T47D (cell line): Measurements from ENCODE around the gene SLIT3.

ENCODE experiments used
- DNase-seq, 2 experiments: peaks; one replicate each; pipeline versions ENCODE4 v3.0.0 to v3.0.0-alpha.2; 2011 to 2012; ENCODE audit warnings: low read depth in 1 of 2, low spot score in 1 of 2
- JUND ChIP-seq: IDR thresholded peaks from 2 replicates; pipeline ENCODE4 v1.6.1; 2012; ENCODE audit warnings: low read depth
- in situ Hi-C: cut with HindIII; loops from 2 replicates; pipeline ENCODE4 v1.10.0; 2016; ENCODE audit warnings: low sequenced_read_pairs, low pct_unique_long_range_greater_than_20kb

SLIT3 gene

GRCh38 chr5:168886157-168886556 is 414.8 kb downstream of the SLIT3 start:
- no peak for TF ChIP-seq JUND
- no peak for DNase-seq
- in situ Hi-C loops: no loop called here

- TF ChIP-seq JUND: no peak
- DNase-seq: no peak
- in situ Hi-C loops: no loop called here
Observed at GRCh38 chr5:168885324-168886120, 415.4 kb downstream of the SLIT3 start.

- DNase-seq: no peak
- no peak for TF ChIP-seq JUND
- in situ Hi-C loops: no loop called here
Observed at GRCh38 chr5:168883991-168884390, 416.9 kb downstream of the SLIT3 start.

DNA sequence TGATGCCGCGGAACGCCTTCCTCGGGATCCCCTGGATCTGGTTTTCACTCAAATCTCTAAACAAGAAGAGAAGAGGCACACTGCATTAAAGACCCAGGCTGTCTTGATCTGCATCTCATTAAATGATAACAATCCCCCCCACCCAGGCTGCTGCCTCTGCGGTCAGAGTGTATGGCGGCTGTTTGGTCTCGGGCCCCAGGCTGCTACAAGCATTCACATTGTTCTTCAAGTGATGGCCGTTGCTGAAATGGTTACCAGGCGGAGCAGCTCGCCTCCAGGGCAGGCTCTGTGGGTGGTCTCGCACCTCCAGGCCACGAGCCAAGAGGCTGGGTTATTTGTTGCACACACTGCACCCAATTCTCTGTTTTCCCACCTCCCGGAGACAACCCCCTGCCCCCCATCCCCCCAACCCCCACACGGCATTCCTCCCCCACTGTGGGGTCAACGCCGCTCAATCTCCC is 417.6 kb downstream of the SLIT3 start:
- in situ Hi-C loops: no loop called here
- no peak for DNase-seq
- no peak for TF ChIP-seq JUND

- in situ Hi-C loops: no loop called here
- no peak for TF ChIP-seq JUND
- DNase-seq: no peak
Observed at GRCh38 chr5:168882283-168882682, 418.7 kb downstream of the SLIT3 start.

DNA sequence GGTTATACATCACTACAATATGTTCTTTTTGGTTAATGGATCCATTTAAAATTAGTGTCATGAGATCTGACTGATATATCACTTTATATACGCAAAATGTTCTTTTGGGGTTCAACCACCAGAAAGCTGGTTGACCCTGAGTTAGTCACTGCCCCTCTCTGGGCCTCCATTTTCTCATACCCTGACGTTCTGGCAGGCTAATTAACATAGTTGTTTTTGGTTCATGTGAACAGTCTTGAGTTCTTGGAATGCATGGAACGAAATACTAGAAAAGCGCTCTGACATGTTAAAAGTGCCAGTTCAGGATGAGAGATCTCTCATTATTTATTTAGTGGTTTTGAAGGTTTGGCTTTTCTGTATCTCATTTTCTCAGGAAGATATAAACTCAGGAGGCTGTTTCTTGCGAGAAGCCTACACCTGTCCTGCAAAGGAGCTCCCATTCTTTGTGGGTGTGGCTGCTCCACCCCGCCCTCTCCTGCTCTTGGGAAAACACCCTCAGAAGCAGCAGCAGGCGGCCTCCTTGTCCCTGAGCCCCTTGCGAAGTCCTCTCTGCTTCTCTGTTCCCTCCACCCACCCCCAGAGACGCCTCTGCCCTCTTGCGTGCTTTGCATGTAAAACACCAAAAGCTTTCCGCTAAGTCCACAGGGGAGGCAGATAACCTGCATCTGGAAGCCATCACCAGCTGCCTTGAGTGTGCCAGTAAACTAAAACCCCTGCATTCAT is 419.4 kb downstream of the SLIT3 start:
- DNase-seq: no peak
- in situ Hi-C loops: no loop called here
- no peak for TF ChIP-seq JUND

GRCh38 chr5:168879929-168880328 is 421.0 kb downstream of the SLIT3 start:
- peak in 1 of 2 experiments; percentile 47 for DNase-seq
- in situ Hi-C loops: no loop called here
- TF ChIP-seq JUND: no peak

DNA sequence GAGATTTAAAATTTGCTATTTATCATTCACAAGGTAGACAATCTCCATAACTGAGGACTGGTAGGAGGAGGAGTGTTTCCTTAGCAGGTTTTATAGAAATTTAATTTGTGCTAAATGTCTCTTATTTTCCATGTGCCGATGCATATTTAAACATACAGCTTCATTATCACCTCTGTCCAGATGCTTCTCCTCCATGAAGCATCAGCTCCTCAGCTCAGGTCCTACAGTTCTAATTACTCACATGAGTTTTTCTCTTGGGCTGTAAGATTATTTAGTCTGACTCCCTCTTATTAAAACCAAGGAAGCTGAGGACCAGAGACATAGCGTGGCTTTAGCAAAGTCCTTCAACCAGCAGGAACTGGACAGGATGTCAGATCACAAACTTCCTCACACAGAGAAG is 421.6 kb downstream of the SLIT3 start:
- in situ Hi-C loops: no loop called here
- no peak for TF ChIP-seq JUND
- no peak for DNase-seq

GRCh38 chr5:168878135-168878745 is 422.7 kb downstream of the SLIT3 start:
- DNase-seq: no peak
- no peak for TF ChIP-seq JUND
- in situ Hi-C loops: no loop called here

- no peak for TF ChIP-seq JUND
- DNase-seq: no peak
- in situ Hi-C loops: no loop called here
Observed at GRCh38 chr5:168877132-168877892, 423.6 kb downstream of the SLIT3 start.

- no peak for TF ChIP-seq JUND
- in situ Hi-C loops: no loop called here
Observed at GRCh38 chr5:168876419-168876818, 424.5 kb downstream of the SLIT3 start.

DNA sequence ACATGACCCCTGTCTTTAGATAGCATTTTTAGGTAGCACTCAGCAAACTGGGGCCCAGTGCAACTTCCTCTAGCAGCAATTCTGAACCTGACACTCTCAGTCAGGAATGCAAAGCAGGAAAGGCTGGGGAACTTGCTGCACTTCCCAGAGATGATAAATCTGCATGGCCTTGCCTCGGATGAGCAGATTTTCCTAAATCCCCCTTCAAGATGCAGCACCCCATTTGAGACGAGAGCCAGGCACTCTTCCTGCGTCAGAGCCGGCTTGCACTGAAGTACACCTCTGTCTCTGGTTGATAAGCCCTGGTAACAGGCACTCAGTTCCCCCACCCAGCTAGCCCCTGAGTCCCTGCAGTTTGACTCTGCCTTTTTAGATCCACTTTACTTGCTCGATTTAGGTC is 425.1 kb downstream of the SLIT3 start:
- in situ Hi-C loops: no loop called here
- TF ChIP-seq JUND: no peak
- no peak for DNase-seq

More at GRCh38 chr5:168876419-168876818, 424.5 kb downstream of the SLIT3 start:
- DNase-seq: no peak
